OCI-LY7 (cell line): ENCODE results near the gene RHOT2. TPM values are rescaled to one million over a fixed set of nuclear protein-coding genes. Genes with fewer than 3 reads are reported as not detected.

ENCODE experiments used
- BruUV-seq: library from RNA; stranded (reverse); fragments of 400-500 nt; replicated peaks from 2 replicates; lab custom pipeline; 2021; lab: Mats Ljungman, UMichigan
- CTCF ChIA-PET: fragments of 300-600 bp; sonication (Branson Sonifier 250); formaldehyde crosslinking; loops from one replicate; lab custom pipeline; 2022; ENCODE audit warnings: antibody characterized with exemption; ENCODE audit not compliant: unreplicated experiment; lab: Charles Lee
- POLR2A ChIA-PET: fragments of 300-600 bp; sonication (Branson Sonifier 250); formaldehyde crosslinking; loops from one replicate; lab custom pipeline; 2022; ENCODE audit warnings: antibody characterized with exemption; lab: Charles Lee
- DNase-seq: peaks from one replicate; pipeline ENCODE4 v3.0.0-alpha.2; 2015; ENCODE audit warnings: low spot score
- H2AFZ ChIP-seq: fragments of 200-600 bp; sonication (generic), shearing (Covaris generic); 2 replicates; pipeline ENCODE4 v1.6.1; 2014; ENCODE audit warnings: mild to moderate bottlenecking, antibody characterized with exemption, low read length, moderate library complexity
- H3K27ac ChIP-seq: fragments of 200-600 bp; sonication (generic); 2 replicates; pipeline ENCODE4 v1.5.1; 2014; ENCODE audit warnings: mixed run types, low read depth, mild to moderate bottlenecking, moderate library complexity, low read length, inconsistent platforms; ENCODE audit not compliant: poor library complexity, severe bottlenecking
- H3K36me3 ChIP-seq: fragments of 200-600 bp; sonication (generic); 2 replicates; pipeline ENCODE4 v1.6.1; 2014; ENCODE audit warnings: mild to moderate bottlenecking, antibody characterized with exemption, low read length, moderate library complexity, mixed read lengths; ENCODE audit not compliant: insufficient read depth
- H3K4me1 ChIP-seq: fragments of 200-600 bp; sonication (generic); 2 replicates; pipeline ENCODE4 v1.5.1; 2014; ENCODE audit warnings: mild to moderate bottlenecking, low read length; ENCODE audit not compliant: insufficient read depth, poor library complexity, severe bottlenecking
- H3K4me2 ChIP-seq: fragments of 200-600 bp; sonication (generic); 2 replicates; pipeline ENCODE4 v1.6.1; 2014; ENCODE audit warnings: mild to moderate bottlenecking, low read length
- H3K4me3 ChIP-seq: fragments of 200-600 bp; sonication (generic); 2 replicates; pipeline ENCODE4 v1.5.1; 2014; ENCODE audit warnings: mild to moderate bottlenecking, low read depth, low read length; ENCODE audit not compliant: poor library complexity, severe bottlenecking
- H3K79me2 ChIP-seq: fragments of 200-600 bp; sonication (generic); 2 replicates; pipeline ENCODE4 v1.6.1; 2016; ENCODE audit warnings: low read depth, mild to moderate bottlenecking, low read length, moderate library complexity, mixed read lengths; ENCODE audit not compliant: insufficient read depth
- H3K9me2 ChIP-seq: fragments of 200-600 bp; sonication (generic); 2 replicates; pipeline ENCODE4 v1.6.1; 2016; ENCODE audit warnings: mild to moderate bottlenecking, low read length, mixed read lengths; ENCODE audit not compliant: insufficient read depth
- H3K9me3 ChIP-seq: fragments of 200-600 bp; sonication (generic); 2 replicates; pipeline ENCODE4 v1.6.1; 2014; ENCODE audit warnings: mild to moderate bottlenecking, mixed run types, low read length, mixed read lengths
- H4K20me1 ChIP-seq: fragments of 200-600 bp; sonication (generic); 2 replicates; pipeline ENCODE4 v1.6.1; 2014; ENCODE audit warnings: mild to moderate bottlenecking, antibody characterized with exemption, low read length, moderate library complexity, mixed read lengths; ENCODE audit not compliant: insufficient read depth
- CTCF ChIP-seq: fragments of 200-600 bp; sonication (generic); conservative IDR thresholded peaks from 2 replicates; pipeline ENCODE4 v1.5.1; 2014; ENCODE audit warnings: mild to moderate bottlenecking, antibody characterized with exemption, low read length, moderate library complexity, mixed read lengths
- EZH2phosphoT487 ChIP-seq: fragments of 200-600 bp; sonication (generic); IDR thresholded peaks from 2 replicates; pipeline ENCODE4 v1.6.1; 2018; ENCODE audit warnings: low read depth, borderline replicate concordance, mild to moderate bottlenecking, mixed run types, antibody characterized with exemption, low read length, moderate library complexity, mixed read lengths
- intact Hi-C: fragments of 100-400 bp; cut with micrococcal nuclease; formaldehyde crosslinking; loops from one replicate; pipeline ENCODE4 v1.10.0; 2022; ENCODE audit not compliant: unreplicated experiment
- total RNA-seq, 2 experiments: library from RNA; depleted of rRNA in 1 of 2; stranded (reverse); fragments of >200 nt in 1 of 2; shearing (Covaris generic) in 1 of 2; gene quantifications; 2 replicates each; pipeline ENCODE4 v1.2.3, GENCODE V29; 2014 to 2022

RHOT2 gene
- total RNA-seq, 2 experiments from 2014 or later: 133 to 136 TPM

GRCh38 chr16:630815-631405, 37.0 kb upstream of the RHOT2 start, which contains the start of gene WFIKKN1:
TSS of gene WFIKKN1 (plus strand) at chr16:630985. CDS start at chr16:631254, 269 bp downstream.
- no TSS peak for BruUV-seq
- Histone ChIP-seq H3K79me2 (peaks cover 8% of the 10 kb centered on the region; the same call in 1 of the 2 replicates), H4K20me1 (no peaks in the 10 kb centered on the region), H3K4me1 (peaks cover 7% of the 10 kb centered on the region), H3K4me2 (no peak within 1 kb of the TSS), H3K9me3 (no peaks in the 10 kb centered on the region), H3K27ac (no peak within 1 kb of the TSS), H2AFZ (no peak within 1 kb of the TSS), H3K36me3 (peaks cover 8% of the 10 kb centered on the region; the same call in 1 of the 2 replicates), H3K4me3 (no peak within 1 kb of the TSS), H3K9me2 (no peaks in the 10 kb centered on the region)
- intact Hi-C loops: no loop called here
- TF ChIP-seq CTCF (no peak), EZH2phosphoT487 (no peak)
- ChIA-PET CTCF (no interaction called here), POLR2A (no interaction called here)
- no peak for DNase-seq

GRCh38 chr16:631808-632358, 36.0 kb upstream of the RHOT2 start:
- DNase-seq: no peak
- H4K20me1 ChIP-seq: no peaks in the 10 kb centered on the region

More at GRCh38 chr16:631808-632358, 36.0 kb upstream of the RHOT2 start:
- Histone ChIP-seq H3K4me2 (no peak overlapping the region), H3K36me3 (peaks cover 8% of the 10 kb centered on the region; the same call in 1 of the 2 replicates), H3K27ac (no peak overlapping the region), H3K9me2 (no peaks in the 10 kb centered on the region), H3K79me2 (peaks cover 8% of the 10 kb centered on the region; the same call in 1 of the 2 replicates), H3K9me3 (no peaks in the 10 kb centered on the region), H3K4me1 (peaks cover 7% of the 10 kb centered on the region), H3K4me3 (no peak overlapping the region), H2AFZ (no peak overlapping the region)
- intact Hi-C loops: no loop called here
- no TSS peak for BruUV-seq
- ChIA-PET POLR2A (no interaction called here), CTCF (no interaction called here)
- no peak for TF ChIP-seq CTCF
- TF ChIP-seq EZH2phosphoT487: no peak
